Measurements from ENCODE around the gene CDH6. TPM values are rescaled to one million over a fixed set of nuclear protein-coding genes. Genes with fewer than 3 reads are reported as not detected.

Gene CDH6
- total and polyA plus RNA-seq, 10 donors, result 0.11 to 2.7 (median 0.60) TPM

GRCh38 chr5:31165729-31166128, 27.8 kb upstream of the CDH6 start:
- intact Hi-C loops (cut with DNase I; ENCODE audit: low total_unique reads), result no loop called here
- TF ChIP-seq POLR2A (IDR thresholded peaks at IDR 0.05) (no peak), CTCF (IDR thresholded peaks at IDR 0.05 in 8 of 11, conservative IDR thresholded peaks at IDR 0.05 in 3 of 11) (no peak), POLR2AphosphoS5 (IDR thresholded peaks at IDR 0.05) (no peak)
- Histone ChIP-seq H3K27ac (no peak overlapping the region), H3K4me3 (no peak overlapping the region), H3K36me3 (no peaks in the 10 kb centered on the region), H3K9me3 (no peaks in the 10 kb centered on the region), H3K27me3 (replicated peaks in 1 of 7) (no peaks in the 10 kb centered on the region), H3K4me1 (no peaks in the 10 kb centered on the region)
- DNase-seq, result no peak
- 71 to 89% (median 88%) methylated on average over 2 of the region's 2 CpGs for WGBS, 5 donors

- no peak overlapping the region for H3K27ac ChIP-seq
- H3K9me3 ChIP-seq, result no peaks in the 10 kb centered on the region
- WGBS, 5 donors, result 83 to 92% (median 87%) methylated on average over 7 of the region's 7 CpGs
- no peaks in the 10 kb centered on the region for H3K27me3 ChIP-seq (replicated peaks in 1 of 7)
- TF ChIP-seq POLR2AphosphoS5 (IDR thresholded peaks at IDR 0.05) (no peak), CTCF (IDR thresholded peaks at IDR 0.05 in 8 of 11, conservative IDR thresholded peaks at IDR 0.05 in 3 of 11) (no peak), POLR2A (IDR thresholded peaks at IDR 0.05) (no peak)
- H3K36me3 ChIP-seq, result no peaks in the 10 kb centered on the region
- H3K4me3 ChIP-seq, result no peak overlapping the region
- DNase-seq, result no peak
- intact Hi-C loops (cut with DNase I; ENCODE audit: low total_unique reads), result no loop called here
- H3K4me1 ChIP-seq, result no peaks in the 10 kb centered on the region
These were observed 24.1 kb upstream of the CDH6 start for GRCh38 chr5:31169379-31169778.

- TF ChIP-seq CTCF (IDR thresholded peaks at IDR 0.05 in 8 of 11, conservative IDR thresholded peaks at IDR 0.05 in 3 of 11) (no peak), POLR2A (IDR thresholded peaks at IDR 0.05) (no peak), POLR2AphosphoS5 (IDR thresholded peaks at IDR 0.05) (no peak)
- Histone ChIP-seq H3K4me1 (no peaks in the 10 kb centered on the region), H3K27me3 (replicated peaks in 1 of 7) (no peaks in the 10 kb centered on the region), H3K9me3 (no peaks in the 10 kb centered on the region), H3K4me3 (no peak overlapping the region), H3K27ac (no peak overlapping the region), H3K36me3 (no peaks in the 10 kb centered on the region)
- no peak for DNase-seq
- intact Hi-C loops (cut with DNase I; ENCODE audit: low total_unique reads), result no loop called here
These were observed 20.6 kb upstream of the CDH6 start for GRCh38 chr5:31172881-31173280.

- H3K27ac ChIP-seq, result no peak overlapping the region
- no peak overlapping the region for H3K4me3 ChIP-seq
- H3K36me3 ChIP-seq, result no peaks in the 10 kb centered on the region
- H3K4me1 ChIP-seq, result no peaks in the 10 kb centered on the region
- intact Hi-C loops (cut with DNase I; ENCODE audit: low total_unique reads), result no loop called here
- DNase-seq, result no peak
- no peaks in the 10 kb centered on the region for H3K9me3 ChIP-seq
- TF ChIP-seq CTCF (IDR thresholded peaks at IDR 0.05 in 8 of 11, conservative IDR thresholded peaks at IDR 0.05 in 3 of 11) (no peak), POLR2AphosphoS5 (IDR thresholded peaks at IDR 0.05) (no peak), POLR2A (IDR thresholded peaks at IDR 0.05) (no peak)
- 85 to 93% (median 90%) methylated on average over 3 of the region's 3 CpGs for WGBS, 5 donors
- no peaks in the 10 kb centered on the region for H3K27me3 ChIP-seq (replicated peaks in 1 of 7)
These were observed 19.9 kb upstream of the CDH6 start for GRCh38 chr5:31173614-31174013.

Measured in spleen (tissue), 11 donors.